ENCODE data around the gene RPL23.

RPL23 gene

DNA sequence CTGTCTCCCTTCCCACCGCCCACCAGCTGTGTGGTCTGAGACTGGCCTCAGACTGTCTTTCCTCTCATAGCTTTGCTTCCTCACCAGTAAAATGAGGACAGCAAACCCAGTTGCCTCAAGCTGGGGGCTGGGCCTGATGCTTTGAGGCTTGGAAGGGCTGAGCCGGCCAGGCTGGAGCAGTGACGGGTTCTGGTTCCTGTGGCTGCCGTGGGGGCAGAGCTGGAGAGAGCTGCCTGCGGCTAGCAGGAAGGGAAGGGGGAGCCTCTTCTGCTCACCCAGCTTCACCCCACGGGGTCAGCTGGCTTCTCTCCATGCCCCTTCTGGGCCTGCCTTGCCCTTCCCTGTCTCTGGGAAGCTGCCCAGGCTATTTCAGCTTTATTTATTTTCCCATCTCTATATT, 40.1 kb upstream of the RPL23 start:
- Histone ChIP-seq H3K27ac (replicated peaks) (peak overlapping the region; percentile 69), H3K4me3 (replicated peaks; ENCODE audit: insufficient read depth, low read length) (no peak overlapping the region), H3K27me3 (ENCODE audit: insufficient read depth, poor library complexity, severe bottlenecking) (no peaks in the 10 kb centered on the region)
- TF ChIP-seq POLR2AphosphoS5 (IDR thresholded peaks at IDR 0.05; ENCODE audit: low read depth): peak; percentile 40; the same call in 1 of the 2 replicates
- no peak for TF ChIP-seq CTCF (IDR thresholded peaks at IDR 0.05; ENCODE audit: insufficient read depth, low read length)
- TF ChIP-seq SPI1 (IDR thresholded peaks at IDR 0.05; ENCODE audit: borderline replicate concordance, low read depth): peak; percentile 0; the same call in 1 of the 2 replicates
- DNase-seq (ENCODE audit: low read depth in 1 of 2, low spot score in 1 of 2): peak; percentile 56 to 89

DNA sequence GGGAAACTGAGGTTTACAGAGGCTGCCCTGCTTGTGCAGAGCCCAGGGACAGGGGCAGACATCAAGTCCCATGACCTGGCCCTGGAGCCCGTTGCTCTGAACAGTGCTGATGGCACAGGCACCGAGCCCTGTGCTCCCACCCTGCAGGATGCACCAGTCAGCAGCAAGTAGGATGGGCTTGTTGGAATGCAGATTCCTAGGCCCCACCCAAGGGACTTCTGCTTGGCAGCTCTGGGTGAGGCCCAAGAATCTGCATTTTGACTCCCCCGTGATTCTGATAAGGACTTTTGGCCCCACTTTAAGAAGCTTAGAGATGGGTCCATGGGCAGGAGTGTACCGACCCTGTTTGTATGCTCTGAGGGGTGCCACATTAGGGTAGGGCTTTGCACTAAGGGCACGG, 39.6 kb upstream of the RPL23 start:
- Histone ChIP-seq H3K27ac (replicated peaks) (peak overlapping the region; percentile 69), H3K4me3 (replicated peaks; ENCODE audit: insufficient read depth, low read length) (no peak overlapping the region), H3K27me3 (ENCODE audit: insufficient read depth, poor library complexity, severe bottlenecking) (no peaks in the 10 kb centered on the region)
- TF ChIP-seq, protein P1, sequence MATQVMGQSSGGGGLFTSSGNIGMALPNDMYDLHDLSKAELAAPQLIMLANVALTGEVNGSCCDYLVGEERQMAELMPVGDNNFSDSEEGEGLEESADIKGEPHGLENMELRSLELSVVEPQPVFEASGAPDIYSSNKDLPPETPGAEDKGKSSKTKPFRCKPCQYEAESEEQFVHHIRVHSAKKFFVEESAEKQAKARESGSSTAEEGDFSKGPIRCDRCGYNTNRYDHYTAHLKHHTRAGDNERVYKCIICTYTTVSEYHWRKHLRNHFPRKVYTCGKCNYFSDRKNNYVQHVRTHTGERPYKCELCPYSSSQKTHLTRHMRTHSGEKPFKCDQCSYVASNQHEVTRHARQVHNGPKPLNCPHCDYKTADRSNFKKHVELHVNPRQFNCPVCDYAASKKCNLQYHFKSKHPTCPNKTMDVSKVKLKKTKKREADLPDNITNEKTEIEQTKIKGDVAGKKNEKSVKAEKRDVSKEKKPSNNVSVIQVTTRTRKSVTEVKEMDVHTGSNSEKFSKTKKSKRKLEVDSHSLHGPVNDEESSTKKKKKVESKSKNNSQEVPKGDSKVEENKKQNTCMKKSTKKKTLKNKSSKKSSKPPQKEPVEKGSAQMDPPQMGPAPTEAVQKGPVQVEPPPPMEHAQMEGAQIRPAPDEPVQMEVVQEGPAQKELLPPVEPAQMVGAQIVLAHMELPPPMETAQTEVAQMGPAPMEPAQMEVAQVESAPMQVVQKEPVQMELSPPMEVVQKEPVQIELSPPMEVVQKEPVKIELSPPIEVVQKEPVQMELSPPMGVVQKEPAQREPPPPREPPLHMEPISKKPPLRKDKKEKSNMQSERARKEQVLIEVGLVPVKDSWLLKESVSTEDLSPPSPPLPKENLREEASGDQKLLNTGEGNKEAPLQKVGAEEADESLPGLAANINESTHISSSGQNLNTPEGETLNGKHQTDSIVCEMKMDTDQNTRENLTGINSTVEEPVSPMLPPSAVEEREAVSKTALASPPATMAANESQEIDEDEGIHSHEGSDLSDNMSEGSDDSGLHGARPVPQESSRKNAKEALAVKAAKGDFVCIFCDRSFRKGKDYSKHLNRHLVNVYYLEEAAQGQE (IDR thresholded peaks at IDR 0.05; ENCODE audit: insufficient replicate concordance, low read depth): no peak
- no peak for TF ChIP-seq GABPA (IDR thresholded peaks at IDR 0.05; ENCODE audit: low read depth)
- TF ChIP-seq POLR2AphosphoS5 (IDR thresholded peaks at IDR 0.05; ENCODE audit: low read depth): no peak
- TF ChIP-seq CTCF (IDR thresholded peaks at IDR 0.05; ENCODE audit: insufficient read depth, low read length): no peak
- no peak for TF ChIP-seq SPI1 (IDR thresholded peaks at IDR 0.05; ENCODE audit: borderline replicate concordance, low read depth)
- DNase-seq (ENCODE audit: low read depth in 1 of 2, low spot score in 1 of 2): no peak

GRCh38 chr17:38892620-38893019, 39.1 kb upstream of the RPL23 start:
- TF ChIP-seq CTCF (IDR thresholded peaks at IDR 0.05; ENCODE audit: insufficient read depth, low read length): no peak
- DNase-seq (ENCODE audit: low read depth in 1 of 2, low spot score in 1 of 2): no peak
- no peaks in the 10 kb centered on the region for H3K27me3 ChIP-seq (ENCODE audit: insufficient read depth, poor library complexity, severe bottlenecking)
- no peak overlapping the region for H3K4me3 ChIP-seq (replicated peaks; ENCODE audit: insufficient read depth, low read length)
- peak overlapping the region; percentile 69 for H3K27ac ChIP-seq (replicated peaks)

- Histone ChIP-seq H3K27ac (replicated peaks) (peak overlapping the region; percentile 69), H3K27me3 (ENCODE audit: insufficient read depth, poor library complexity, severe bottlenecking) (no peaks in the 10 kb centered on the region), H3K4me3 (replicated peaks; ENCODE audit: insufficient read depth, low read length) (no peak overlapping the region)
- TF ChIP-seq POLR2AphosphoS5 (IDR thresholded peaks at IDR 0.05; ENCODE audit: low read depth): no peak
- TF ChIP-seq, protein P1 (IDR thresholded peaks at IDR 0.05; ENCODE audit: insufficient replicate concordance, low read depth): no peak
- TF ChIP-seq GABPA (IDR thresholded peaks at IDR 0.05; ENCODE audit: low read depth): no peak
- no peak for TF ChIP-seq SPI1 (IDR thresholded peaks at IDR 0.05; ENCODE audit: borderline replicate concordance, low read depth)
- DNase-seq (ENCODE audit: low read depth in 1 of 2, low spot score in 1 of 2): no peak
Observed at GRCh38 chr17:38892083-38892482, 38.6 kb upstream of the RPL23 start.

Data from HL-60 (cell line).